Hematopoietic multipotent progenitor cell treated with erythropoietin and hydrocortisone succinate and interleukin-3 and kit ligand, for 4 days (in vitro differentiated cells): Measurements from ENCODE around the gene LAP3.
"Not testable (repeated sequence)": the region's sequence is repeated elsewhere in the genome, so short reads cannot be mapped to it uniquely, and the experiment has no call there.

Source experiments
- DNase-seq: peaks from one replicate; pipeline ENCODE4 v3.0.0-alpha.2; 2015

Gene LAP3

DNA sequence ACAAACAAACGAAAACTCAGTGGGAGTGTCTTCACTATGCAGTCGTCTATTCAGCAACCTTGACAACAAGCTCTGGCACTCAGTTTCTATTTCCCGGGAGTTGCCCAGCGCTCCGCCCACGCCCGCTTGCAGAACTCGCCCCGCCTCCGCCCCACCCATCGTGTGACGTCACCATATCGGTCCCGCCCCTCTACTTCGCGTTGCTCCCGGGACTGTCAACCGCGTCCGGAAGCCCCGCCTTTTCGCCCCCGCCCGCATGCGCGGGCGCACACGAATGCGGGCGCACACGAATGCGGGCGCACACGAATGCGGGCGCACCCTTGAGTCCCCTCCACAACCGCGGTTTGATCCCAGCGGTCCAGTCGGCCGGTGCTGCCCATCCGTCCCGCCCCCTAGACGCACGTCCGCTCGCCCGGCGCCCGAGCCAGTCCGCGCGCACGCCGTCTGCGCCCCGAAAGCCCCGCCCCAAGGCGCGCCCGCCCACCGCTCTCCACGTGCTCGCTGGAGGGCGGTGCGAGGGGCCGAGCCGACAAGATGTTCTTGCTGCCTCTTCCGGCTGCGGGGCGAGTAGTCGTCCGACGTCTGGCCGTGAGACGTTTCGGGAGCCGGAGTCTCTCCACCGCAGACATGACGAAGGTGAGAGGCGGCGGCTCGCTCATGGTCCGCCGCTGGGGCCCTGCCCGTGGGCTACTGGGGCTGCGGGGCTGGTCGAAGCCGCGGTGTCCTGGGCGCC lies at the start of gene LAP3:
TSS of gene LAP3 (plus strand) at position 267 of the 733 bp plus-strand sequence. CDS start at position 535, 268 bp downstream.
- peak; percentile 97 for DNase-seq

DNA sequence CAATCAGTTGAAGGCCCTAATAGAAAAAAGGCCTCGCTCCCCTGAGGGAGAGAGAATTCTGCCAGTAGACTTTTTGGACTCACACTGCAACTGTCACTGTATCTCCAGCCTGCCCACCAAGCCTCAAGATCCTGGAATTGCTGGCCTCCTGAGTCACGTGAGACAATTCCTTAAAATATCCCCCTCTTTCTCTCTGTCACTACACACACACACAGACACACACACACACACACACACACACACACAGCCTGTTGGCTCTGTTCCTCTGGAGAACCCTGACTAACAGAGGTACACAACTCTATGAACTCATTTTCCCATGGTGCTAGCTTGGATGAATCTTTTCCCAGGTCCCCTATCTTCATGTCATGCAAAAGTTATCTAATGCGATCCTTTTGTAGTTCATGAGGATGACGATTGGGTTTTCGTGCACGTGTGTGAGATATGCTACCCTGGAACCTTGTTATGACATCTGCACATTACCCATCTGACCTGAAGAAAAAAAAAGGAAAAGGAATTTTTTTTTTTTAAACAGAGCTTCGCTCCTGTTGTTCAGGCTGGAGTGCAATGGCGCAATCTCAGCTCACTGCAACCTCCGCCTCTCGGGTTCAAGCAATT lies 48.3 kb upstream of the LAP3 start:
- no peak for DNase-seq

DNA sequence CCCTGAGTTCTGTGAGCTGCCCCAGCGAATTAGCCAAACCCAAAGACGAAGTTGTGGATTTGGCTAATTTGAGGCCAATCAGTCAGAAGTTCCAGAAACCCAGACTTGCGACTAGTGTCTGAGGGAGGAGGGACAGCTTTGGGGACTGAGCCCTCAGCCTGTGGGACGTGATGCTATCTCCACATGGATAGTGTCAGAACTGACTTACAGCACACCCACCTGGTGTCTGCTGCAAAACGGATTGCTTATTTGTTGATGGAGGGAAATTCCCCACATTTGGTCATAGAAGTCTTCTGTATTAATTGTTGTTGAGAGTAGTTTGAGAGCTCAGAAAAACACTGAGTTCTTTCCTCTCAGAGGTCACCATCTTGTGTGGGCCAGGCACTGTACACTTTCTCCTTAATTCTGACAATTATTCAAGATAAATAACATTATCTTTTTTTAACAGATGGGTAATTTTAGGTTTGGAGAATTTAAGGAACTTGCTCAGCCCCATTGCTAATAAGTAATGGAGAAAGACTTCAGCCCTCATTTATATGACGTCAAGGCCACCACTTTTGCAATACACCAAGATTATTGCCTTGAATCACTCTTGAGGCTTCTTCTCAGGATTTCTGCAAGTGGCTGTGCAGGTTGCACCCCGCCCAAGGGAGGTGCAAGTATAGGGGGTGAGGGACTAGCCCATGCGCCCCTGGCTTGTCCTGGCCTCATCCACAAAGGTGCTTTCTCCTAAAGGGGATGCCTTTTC lies 45.3 kb upstream of the LAP3 start:
- DNase-seq = no peak

DNA sequence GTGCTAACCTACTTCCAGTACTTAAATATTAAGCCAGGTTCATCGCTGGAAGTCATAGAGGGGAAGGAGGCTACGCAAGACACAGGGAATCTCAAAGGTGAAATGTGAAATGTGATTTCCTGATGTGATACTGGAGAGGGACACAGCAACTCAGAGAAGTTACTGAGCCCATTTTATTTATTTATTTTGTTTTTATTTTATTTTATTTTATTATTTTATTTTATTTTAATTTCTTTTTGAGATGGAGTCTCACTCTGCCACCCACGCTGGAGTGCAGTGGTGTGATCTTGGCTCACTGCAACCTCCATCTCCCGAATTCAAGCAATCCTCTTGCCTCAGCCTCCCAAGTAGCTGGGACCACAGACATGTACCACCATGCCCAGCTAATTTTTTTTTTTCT lies 42.3 kb upstream of the LAP3 start:
- no peak for DNase-seq

DNA sequence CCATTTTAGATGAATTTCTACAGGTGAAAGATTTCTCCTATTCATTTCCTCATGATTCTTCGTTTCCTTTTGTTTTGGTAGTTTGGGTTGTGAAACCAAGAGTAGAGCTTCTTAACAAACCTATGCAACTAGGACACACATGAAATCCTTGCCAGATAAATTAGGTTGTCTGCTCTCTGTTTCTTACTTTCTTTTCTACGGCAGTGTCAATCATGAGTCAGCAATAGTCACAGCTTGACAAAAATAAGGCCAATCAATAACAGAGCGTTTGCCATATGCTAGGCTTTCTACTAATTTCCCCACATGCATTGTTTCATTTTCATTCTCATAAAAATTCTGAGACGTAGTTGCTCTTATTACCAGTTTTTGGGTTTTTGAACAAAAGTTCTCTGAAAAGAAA lies 41.8 kb upstream of the LAP3 start:
- no peak for DNase-seq

DNA sequence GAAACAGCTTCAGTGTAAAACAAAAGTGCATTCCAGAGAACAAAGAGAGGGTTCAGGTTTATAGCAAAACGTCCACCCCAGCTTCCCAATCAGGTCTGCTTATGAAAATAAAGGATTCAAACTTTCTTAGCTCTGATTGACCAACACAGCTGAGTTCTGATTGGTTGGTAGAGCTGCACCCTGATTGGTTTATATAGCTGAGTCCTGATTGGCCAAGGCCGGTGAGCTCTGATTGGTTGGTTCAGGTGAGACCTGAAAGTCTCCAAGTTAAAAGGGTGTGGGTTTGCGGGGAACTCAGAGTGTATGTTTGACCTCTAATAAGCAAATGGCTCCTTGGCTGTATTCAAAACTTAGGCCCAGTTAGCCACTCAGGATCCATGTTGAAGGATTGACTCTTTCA lies 41.1 kb upstream of the LAP3 start:
- no peak for DNase-seq

DNA sequence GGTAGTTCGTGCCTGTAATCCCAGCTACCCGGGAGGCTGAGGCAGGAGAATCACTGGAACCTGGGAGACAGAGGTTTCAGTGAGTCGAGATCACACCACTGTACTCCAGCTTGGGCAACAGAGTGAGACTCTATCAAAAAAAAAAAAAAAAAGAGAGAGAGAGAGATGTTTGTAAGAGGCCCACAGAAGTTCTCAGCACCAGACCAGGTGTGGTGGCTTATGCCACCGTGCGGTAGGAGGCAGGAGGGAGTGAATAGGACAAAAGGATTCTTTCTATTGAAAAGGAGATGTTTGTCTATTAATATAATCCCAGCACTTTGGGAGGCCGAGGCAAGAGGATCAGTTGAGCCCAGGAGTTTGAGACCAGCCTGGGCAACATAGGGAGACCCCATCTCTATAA lies 39.9 kb upstream of the LAP3 start:
- not testable (repeated sequence) for DNase-seq

DNA sequence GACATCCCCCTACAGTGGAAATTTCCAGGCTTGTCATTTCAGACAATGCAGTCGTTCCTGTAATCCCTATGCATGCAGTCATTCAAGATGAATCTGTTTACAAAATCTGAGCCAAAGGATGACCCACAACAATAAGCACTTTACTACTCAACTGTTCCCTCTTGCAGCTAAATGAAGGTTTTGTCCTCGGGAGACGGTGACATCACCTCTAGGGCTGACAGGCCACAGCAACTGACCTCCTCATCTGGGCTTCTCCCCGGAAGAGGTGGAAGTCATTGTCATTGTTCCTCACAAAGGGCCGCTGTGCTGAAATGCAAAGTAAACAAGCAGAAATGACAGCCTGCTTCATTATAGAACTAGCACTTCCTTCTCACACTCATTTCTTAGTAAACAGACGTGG lies 32.8 kb upstream of the LAP3 start:
- DNase-seq = no peak

DNA sequence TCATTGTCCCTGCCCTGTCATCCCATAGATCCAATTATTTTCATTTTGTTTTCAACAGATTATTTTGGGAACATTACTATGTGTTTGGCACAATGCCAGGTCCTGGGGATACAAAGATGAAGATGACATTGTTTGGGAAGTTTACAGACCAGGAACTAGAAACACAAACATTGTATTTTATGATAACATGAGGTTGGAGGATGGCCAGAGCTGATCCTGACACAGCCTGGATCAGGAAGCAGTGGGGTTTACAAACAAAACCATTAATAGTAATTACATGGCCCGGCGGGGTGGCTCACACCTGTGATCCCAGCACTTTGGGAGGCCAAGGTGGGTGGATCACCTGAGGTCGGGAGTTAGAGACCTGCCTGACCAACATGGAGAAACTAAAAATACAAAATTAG lies 32.2 kb upstream of the LAP3 start:
- no peak for DNase-seq

DNA sequence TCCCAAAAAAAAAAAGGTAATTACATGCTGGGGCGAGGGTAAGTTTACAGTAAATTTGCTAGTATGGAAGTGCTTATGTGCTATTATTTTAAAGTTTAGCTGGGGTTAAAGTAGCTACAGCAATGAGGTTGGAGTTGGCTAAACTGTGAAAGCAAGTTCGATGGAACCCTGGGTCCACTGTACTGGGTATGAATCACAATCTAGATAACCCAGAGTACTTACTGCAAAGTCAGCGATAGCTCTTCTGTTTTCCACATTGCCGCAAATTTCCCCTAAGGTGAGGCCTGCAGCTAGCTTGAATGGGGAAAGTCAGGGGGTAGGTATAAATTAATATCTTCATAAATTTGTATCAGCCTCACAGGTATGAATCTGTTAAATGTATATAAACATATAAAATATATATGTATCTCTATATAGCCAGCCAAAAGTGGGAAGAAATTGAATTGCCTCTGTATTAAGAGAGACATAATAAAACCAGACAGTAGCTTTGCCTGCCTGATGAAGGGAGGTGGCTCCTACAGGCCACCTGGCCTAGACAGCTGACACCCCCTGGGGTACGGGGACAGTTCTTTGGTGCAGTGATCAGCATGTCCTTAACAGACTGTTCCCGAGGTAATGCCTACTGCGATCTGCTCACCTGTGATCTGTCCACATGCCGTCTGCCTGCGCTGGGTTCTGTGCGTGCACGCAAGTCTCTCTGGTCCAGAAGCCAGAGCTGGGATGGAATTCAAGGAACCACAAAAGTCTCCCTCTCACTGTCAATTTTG lies 31.4 kb upstream of the LAP3 start:
- no peak for DNase-seq

DNA sequence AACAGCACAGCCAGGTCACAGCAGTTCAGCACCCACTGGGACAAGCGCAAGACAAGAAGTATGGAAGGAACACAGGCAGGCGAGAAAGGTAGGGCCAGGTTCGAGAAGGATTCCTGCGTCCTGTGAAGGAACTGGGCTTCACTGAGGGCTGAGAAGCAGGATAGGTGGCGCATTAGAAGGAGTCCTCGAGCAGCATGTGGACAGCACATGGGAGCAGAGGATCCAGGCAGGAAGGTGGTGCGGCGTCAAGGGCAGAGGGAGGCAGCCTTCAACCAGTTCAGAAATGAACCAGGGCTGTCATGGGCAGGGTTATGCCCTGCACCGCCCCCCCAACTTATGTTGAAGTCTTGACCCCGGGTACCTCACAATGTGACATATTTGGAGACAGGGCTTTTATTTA lies 30.8 kb upstream of the LAP3 start:
- DNase-seq = no peak

DNA sequence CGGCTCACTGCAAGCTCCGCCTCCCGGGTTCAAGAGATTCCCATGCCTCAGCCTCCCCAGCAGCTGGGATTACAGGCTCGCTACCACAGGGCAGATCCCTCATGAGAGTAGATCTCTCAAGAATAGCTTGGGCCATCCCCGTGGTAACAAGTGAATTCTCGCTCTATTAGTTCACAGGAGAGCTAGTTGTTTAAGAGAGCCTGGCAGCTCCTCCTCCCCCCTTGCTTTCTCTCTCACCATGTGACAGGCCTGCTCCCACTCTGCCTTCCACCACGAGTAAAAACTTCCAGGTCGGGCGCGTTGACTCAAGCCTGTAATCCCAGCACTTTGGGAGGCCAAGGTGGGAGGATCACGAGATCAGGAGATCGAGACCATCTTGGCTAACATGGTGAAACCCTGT lies 30.3 kb upstream of the LAP3 start:
- DNase-seq = no peak

DNA sequence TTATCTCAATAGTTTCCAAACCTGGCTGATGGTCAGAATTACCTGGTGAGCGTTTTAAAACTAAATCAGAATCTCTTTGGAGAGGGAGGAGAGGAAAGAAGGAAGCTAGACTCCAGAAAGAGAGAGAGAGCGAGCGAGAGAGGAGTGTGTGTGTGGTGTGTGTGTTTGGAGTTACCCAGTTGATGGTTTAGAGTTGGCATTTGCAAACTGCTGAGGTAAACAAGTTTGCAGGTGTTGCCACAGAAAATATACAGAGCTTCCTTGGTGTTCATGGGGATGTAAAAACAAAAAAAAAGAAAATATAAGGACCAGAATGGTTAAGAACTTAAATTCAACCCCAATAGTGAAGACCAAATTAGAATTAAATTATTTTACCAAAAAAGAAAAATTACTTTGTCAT lies 26.4 kb upstream of the LAP3 start:
- DNase-seq = no peak

DNA sequence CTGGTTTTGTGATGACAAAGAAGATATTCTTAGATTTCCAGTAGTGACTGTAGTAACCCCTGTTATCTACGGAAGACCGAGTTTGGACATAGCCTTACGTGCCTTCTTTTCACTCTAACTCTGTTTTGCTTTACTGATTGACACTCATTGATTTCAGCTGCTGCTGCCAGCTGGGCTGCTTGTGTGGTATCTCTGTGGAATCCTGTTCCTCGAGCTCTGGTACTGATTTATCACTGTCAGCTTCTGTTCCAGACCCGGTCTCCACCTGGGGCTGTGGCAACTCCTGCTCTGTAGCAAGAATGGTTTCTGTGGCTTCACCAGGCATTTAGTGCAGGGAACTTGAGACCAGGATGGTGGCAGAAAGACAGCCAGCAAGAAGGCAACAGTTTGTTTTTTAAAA lies 24.6 kb upstream of the LAP3 start:
- no peak for DNase-seq

DNA sequence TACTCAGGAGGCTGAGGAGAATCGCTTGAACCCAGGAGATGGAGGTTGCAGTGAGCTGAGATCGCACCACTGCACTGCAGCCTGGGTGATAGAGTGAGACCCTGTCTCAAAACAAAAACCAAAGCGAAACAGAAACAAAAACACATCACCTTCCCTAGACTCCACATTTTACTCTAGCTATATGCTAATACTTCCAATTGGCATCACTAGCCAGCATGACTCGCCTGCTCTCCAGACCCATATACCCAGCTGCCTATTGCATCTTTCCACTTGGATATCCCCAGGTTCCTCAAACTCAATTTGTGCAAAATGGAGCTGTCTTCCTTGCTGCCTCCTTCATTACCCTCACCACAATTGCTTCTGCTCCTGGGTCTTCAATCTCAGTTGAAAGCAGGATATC lies 22.4 kb upstream of the LAP3 start:
- no peak for DNase-seq

DNA sequence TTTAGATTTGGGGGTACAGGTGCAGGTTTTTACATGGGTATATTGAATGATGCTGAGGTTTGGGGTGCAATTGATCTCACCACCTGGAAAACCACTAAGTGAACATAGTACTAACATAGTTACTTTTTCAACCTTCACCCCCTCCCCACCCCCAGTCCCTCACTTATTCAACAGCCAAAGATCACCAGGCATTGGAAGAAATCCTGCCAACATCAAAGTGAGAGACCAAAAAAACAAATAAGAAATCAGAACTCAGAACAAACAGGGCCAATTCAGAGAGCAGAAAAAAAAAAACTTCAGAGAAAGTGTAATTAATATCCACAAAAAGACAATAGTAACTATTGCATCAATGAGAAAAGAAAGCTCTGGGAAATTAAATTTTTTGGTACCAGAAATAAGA lies 20.5 kb upstream of the LAP3 start:
- no peak for DNase-seq

DNA sequence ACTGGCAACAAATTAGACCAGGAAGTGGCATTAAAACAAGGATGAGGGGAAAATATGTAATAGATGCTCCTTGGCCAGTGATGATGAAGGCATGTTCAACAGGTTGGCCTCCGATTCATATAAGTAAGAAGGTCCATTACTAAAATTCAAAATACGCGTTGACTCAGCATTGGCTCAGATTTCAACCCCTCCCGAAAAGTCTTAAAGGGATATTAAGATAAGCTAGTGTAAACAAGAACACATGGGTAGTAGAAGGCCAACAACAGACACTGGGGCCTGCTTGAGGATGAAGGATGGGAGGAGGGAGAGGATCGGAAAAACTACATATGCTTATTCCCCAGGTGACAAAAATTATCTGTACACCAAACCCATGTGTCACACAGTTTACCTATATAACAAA lies 19.1 kb upstream of the LAP3 start:
- no peak for DNase-seq

DNA sequence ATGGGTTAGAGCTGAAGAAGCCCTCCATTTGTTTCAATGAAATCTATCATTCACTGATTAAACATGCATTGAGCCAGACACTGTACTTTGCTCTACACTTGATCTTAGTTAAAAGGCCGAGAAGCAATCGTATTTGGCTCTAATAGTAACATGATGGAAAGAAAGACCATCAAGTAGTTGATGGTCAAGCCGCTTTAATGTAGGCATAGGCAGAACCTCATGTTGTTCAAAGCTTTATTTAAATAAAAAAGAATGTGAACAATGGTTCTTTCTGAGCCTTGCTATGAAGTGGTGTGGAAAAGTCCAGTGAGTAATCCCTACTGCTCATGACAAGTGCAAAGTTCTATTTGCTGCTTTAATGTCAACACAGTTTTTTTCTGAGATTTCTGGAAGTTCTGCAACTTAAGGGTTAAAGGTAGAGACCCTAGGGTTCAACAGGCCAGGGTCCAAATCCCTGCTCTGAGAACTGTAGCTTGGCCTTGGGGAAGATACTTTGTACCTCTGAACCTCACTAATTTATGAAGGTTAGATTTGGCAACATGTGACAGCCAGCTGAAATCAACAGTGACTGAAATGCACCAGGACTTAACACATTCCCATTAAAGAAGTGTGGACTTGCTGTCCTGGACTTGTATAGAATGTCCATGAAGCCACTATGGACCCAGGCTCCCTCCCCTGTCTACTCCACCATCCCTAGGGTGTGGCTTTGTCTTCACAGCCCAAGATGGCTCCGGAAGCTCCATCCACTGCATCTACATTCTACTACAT lies 17.9 kb upstream of the LAP3 start:
- DNase-seq = no peak

DNA sequence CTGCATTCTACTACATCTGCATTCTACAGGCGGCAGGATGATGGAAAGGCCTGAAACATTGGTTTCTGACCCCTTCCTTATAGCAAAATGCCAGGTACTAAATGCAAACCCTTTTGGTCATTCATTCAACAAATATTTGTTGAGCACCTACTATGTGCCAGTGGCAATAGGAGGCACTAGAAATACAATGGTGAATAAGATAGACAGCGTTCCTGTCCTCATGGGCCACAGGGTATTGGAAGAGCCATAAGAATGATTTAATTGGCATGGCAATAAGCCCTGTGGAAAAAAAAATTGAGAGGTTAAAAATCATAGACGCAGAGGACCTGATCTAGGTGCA lies 17.3 kb upstream of the LAP3 start:
- no peak for DNase-seq

DNA sequence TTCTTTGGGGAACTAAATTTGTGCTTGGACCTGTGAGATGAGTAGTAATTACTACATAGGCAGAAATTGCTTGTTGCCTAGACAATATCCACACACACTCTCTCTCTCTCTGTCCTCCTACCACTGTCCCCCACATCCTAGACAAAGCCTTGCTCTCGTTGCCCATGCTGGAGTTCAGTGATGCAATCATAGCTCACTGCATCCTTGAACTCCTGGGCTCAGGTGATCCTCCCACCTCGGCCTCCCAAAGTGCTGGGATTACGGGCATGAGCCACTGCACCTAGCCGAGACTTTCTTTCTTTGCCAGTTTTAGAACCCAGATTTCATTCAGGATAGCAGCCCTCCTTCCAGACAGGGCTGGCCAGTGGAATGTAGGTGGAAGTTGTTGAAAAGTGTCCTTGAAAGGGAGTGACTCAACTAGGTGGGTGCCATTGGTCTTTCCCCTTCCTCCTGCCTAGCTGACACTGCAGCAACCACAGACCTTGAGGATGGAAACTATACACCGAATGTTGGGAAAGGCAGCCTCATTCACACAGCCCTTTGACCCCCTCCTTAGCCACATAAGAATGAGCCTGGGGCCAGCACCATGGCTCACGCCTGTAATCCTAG lies 16.8 kb upstream of the LAP3 start:
- DNase-seq = no peak

DNA sequence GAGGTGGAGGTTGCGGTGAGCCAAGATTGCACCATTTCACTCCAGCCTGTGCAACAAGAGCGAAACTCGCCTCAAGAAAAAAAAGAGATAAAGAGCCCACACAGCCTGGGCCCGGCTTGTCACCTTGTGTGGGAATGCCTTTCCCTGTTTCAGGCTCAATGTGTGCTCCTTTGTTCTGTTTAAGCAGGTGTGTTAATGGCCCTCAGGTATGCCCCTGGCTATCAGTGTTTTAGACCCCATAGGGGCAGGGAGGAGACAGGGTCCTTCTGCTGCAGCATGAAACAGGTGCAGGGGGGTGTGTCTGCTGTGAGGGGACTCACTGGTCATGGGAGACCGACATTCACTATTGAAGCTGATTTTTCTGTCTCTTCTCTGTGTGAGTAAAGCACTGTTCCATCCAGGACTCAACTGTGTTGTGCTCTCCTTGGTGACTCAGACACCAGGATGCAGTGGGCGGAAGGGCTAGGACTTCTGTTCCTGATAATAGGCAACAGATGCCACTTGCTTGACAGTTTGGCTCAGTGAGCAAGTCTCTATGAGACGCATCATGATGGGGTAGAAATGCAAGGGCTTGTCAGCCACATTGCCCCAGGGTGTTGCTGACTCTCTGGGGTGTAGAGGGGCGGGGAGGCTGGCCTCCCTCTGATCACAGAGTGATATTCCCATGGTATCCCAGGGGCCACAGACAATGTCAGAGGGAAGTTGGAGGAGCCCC lies 15.6 kb upstream of the LAP3 start:
- DNase-seq = peak; percentile 9

DNA sequence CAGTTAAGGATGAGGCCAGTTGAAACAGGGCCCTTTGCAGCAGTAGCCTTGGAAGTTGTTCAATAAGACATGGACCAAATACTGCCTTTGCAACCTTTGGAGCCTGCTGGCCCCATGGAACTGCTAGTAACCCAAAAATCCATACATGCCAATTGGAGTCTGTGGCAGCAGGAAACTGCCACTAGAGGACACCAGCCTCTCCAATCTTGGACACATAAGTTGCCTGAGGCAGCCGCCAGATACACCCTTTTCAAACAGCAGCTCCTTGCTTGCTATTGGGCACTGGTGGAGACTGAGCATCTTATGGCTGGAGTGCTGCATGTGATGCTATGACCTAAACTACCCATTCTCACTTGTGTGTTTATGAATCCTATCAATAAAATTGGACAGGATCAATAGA lies 14.8 kb upstream of the LAP3 start:
- peak; percentile 39 for DNase-seq
